Measurements from ENCODE around the gene DMAP1.

DMAP1 gene

GRCh38 chr1:44256762-44257554 lies 43.7 kb downstream of the DMAP1 start:
- no peak for DNase-seq

GRCh38 chr1:44259090-44259489 lies 45.8 kb downstream of the DMAP1 start:
- DNase-seq = no peak

- DNase-seq = no peak
Measured at GRCh38 chr1:44260792-44261170, 47.5 kb downstream of the DMAP1 start.

GRCh38 chr1:44261171-44261817 lies 48.0 kb downstream of the DMAP1 start:
- no peak for DNase-seq

DNA sequence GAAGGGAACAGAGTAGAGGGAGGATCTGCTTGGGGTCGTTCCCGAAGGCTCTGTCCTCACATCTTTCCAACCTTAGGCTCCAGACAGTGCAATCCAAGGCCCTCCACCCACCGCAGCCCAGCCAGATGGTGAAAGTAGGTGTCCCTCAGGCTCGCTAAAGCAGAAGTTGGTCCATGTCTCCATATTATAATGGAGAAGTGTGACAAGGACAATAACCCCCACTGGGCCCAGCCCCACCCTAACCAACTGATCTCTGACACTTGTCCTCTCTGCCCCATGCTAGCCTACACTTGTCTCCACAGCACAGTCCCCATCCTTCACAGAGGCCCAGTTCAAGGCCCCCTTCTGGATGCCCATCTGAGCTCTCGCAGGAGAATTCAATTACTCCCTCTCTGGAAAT lies 48.7 kb downstream of the DMAP1 start:
- no peak for DNase-seq

- no peak for DNase-seq
Measured at GRCh38 chr1:44262414-44262813, 49.1 kb downstream of the DMAP1 start.

- DNase-seq = no peak
Measured at GRCh38 chr1:44262816-44263567, 49.7 kb downstream of the DMAP1 start.

- DNase-seq = no peak
Measured at GRCh38 chr1:44263568-44264450, 50.5 kb downstream of the DMAP1 start.

GRCh38 chr1:44264451-44264771 lies 51.1 kb downstream of the DMAP1 start:
- no peak for DNase-seq

GRCh38 chr1:44265656-44266358 lies 52.5 kb downstream of the DMAP1 start:
- no peak for DNase-seq

DNA sequence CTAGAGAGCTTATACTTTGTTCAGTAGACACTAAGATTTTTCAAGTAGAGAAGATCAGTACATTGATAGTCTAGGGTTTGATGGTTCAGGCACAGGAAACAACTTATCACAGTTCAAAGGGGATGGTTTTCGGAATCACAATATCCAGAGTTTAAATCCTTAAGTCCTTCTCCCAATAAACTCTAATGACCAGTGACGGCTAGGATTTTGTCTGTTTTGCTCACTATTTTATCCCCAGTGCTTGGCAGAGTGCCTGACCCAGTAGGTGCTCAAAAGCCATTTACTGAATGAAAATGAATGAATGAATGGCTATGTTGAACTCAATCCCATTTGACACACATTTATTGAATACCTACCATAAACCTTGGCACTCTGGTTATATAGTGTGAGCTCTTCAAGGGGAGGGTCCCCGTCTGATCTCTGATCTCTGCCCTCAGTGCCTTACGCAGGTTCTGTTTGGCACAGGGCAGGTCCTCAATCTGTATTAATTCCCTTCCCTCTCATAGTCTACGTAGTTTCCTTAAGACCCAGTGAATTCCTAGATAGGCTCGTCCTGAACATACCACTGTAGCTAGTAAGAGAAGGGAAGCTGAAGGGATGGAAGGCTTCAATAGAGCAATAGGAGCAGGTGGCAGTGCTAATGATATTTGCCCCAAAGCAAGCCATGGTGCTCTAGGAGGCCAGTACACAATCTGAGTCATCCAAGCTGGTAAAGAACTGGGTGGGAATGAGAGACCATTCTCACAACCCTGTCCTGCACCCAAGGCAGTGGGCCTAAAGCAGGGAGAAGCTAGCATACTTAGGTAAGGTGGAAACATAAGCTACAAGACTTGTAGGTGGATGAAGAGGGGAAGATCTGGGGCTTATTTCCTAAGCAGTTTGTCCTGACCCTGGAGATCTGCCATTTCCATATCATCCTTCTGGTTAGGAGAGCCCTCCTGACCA lies 53.4 kb downstream of the DMAP1 start:
- no peak for DNase-seq

GRCh38 chr1:44267438-44267837 lies 54.2 kb downstream of the DMAP1 start:
- no peak for DNase-seq

- DNase-seq = no peak
Measured at GRCh38 chr1:44268054-44268453, 54.8 kb downstream of the DMAP1 start.
